Measurements from ENCODE around the gene ERC2.

Gene ERC2

DNA sequence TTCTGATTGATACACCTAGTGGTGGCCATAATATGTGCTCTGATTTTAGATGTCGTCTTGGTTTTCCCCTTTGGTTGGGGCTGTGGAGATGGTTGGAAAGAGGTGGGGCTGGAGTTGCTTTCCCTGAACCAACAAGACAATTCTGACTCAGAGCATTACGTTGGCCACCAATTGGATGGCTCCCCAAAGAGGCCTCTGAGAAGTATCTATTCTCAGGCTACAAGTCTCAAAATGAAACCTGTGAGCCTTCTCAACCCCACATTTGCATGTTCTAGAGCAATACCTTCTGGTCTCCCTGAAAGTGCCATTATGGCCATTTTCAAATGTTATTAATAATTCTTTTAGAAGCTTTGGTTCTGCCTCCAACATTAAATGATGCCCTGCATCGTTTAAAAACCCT is 792.8 kb downstream of the ERC2 start:
- no peak for DNase-seq (ENCODE audit: low read depth)

DNA sequence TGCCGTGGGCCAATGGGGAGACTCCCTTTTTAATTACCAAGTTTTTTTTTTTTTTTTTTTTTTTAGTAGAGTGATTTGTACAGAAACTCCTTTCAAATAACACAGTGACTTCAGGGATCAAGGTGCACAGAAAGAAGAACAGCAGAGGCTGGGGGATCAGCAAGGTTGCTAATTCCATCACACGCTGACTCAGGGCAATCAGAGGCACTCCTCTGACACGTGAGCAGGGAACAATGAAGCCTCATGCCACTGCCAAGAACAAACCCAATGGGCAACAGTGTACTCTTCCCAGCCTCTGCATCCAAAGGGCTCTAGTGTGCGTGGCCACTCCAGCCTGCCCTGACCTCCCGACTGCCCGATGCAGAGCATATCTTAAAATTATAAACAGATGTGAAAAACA is 794.5 kb downstream of the ERC2 start:
- DNase-seq (ENCODE audit: low read depth), result no peak

DNA sequence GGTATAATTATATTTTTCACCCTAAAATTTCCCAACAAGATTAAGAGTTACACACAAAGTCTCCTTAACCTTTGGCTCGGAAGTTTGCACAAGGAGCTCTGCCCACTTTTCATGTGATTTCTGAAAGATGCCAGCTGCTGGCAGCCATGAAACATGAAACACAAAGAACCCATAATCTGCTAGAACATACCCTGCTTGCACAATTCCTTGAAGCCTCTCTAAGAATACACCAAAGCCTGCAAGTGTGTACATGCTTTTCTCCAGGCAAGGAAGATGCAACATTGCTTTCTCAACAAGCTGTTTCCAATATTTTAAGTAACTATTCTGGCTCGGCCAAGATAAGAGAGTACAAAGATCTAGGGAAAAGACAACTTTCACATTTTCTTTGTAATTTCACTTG is 799.1 kb downstream of the ERC2 start:
- DNase-seq (ENCODE audit: low read depth), result no peak

DNA sequence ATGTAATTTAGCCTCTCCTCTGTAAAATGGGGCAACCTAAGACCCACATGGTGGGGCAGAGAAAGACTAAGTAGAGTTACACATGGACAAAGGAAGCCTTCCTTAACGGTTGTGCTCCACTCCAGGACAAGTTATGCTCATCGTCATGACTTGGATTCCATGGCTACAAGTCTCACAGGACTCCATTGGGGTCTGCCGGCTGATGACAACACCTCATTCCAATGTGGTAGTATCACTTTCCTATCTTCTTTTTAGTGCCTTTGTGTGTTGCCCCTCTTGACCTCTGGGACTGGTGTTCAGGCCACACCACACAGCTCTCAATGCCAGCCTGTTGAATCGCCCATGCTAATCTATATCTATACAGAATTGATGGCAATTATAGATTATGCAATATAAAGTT is 799.9 kb downstream of the ERC2 start:
- no peak for DNase-seq (ENCODE audit: low read depth)

DNA sequence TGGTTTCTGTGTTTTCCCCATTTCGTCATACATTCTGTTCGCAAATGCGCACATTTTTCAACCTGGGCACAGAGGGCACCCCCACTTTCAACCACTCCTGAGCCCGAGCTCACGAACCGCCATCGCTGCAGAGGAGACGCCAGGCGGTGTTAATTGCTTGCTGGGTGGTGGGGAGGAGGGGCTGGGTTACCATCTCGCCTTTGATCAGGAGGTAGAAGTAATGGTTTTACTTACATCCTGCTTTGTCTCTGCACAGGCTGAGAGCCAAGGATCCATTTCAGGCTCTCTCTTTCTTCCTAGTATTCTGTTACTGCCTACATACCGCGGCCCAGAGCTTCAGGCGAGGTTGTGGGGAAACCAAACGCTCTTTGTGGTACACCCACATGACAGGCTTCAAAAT is 803.9 kb downstream of the ERC2 start:
- no peak for DNase-seq (ENCODE audit: low read depth)

DNA sequence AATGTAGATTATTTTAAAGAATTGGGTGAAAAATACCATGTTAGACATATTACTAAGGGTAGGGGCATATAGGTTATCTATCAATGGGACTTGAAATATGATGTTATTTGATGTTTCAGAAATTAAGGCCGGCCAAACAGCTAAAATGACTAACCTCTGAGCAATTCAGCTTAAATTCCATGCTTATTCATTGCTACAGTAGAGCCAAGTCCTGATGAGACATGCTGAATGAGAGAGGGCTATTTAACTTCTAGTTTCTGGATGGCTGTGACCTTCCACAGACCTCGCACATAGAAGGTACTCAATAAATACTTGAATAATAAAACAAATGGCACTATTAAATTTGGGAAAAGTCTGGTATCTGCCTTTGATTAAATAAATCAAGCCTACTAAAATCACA is 805.6 kb downstream of the ERC2 start:
- DNase-seq (ENCODE audit: low read depth), result no peak

DNA sequence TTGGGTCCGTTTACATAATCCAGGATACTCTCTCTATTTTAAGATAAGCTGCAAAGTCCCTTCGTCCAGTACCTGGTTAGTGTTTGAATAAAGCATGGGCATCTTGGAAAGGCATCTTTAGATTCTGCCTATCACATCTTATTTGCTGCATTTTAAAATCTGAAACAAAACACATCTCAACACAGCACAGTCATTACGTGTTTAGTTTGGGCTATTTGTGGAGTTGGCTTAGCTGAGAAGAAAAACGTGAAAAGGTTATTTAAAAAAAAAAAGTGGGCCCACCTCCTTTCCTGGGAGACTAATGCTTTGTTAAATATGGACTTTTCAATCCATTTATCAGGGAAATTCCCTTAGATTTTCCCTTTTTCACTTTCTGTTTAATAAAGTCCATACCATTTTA is 806.7 kb downstream of the ERC2 start:
- no peak for DNase-seq (ENCODE audit: low read depth)

DNA sequence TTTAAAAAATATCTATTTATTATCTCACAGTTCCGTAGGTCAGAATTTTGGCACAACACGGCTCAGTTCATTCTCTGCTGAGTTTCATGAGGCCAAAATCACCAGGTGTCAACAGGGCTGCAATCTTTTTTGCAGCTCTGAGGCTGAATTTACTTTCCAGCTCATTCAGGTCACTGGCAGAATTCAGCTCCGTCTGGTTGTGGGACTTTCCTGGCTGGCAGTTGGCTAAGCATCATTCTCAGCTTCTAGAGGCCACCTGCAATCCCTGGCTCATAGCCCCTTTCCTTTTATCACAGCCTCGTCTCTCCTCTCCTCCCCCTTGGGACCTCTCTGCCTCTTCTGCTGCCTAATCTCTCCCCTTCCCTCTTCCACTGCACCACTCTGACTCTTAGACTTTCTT is 807.1 kb downstream of the ERC2 start:
- DNase-seq (ENCODE audit: low read depth), result no peak

DNA sequence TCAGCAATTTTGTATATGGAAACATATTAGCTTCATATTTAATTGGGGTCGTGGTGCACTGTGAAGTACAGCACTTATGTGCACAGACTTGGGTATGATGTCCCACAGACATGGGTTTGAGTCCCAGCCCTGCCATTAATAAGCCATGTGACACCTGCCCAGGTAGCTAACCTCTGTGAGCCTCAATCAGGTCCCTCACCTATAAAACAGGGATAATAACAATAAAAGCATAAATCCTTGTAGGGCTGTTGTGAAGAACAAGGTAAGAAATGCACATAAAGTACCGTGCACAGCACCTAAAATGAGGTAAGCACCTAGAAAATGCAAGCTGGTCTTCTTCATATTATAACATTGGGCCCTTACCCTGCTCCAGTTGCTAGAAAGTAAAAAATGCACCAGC is 807.6 kb downstream of the ERC2 start:
- DNase-seq (ENCODE audit: low read depth), result no peak

DNA sequence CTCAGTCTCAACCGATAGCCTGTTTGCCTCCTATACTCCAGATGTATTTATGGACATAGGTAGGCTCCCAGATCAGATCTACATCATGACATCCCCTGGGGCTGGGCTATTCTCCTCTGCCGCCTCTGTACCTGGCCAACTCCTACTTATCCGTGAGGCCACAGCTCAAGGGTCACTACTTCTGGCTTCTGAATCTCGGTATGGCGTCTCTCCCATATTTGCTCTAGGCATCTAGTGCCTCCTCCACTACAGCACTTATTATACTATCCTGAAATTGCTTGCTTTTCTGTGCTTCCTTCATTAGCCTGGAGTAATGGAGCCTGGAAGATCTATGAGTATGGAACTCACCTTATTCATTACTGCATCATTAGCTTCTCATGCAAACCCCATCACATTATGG is 808.6 kb downstream of the ERC2 start:
- DNase-seq (ENCODE audit: low read depth), result no peak

DNA sequence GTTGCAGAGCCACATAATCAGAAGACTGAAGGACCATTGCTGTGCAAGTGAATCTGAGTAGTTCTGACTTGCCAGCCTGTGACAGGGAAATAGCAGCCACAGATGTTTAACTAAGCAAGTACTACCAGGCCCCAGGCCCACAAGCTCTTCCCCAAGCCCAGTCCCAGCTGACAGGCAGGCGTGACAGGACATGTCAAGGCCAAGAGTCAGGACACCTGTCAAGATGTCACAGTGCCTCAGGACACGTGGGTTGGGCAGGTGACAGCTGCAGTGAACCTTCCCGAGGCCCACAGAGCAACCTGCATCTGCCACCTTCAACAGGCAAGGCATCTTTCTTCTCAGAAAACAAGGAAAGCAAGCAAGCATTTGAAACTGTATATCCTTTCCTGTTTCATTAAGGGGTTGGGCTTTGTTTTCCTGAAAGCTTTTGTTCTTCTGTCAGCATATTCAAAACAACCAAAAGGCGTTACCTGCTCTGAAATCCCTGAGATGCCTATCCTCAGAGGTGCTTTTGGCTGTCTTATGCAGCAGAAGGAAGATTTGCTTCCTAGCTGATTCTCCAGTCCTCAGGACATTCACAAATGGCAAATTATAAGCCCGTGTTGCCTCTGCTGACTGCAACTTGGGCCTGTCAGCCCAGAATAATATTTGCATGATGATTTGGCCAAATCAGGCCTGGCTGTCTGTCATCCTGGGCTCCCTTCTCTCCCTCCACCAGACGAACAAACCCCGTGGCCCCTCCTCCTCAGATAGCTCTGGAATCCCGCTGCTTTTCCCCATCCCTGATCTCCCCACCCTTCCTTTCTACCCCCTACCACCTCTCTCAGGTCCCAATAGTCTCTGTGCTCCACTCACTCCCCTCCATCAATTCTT is 809.3 kb downstream of the ERC2 start:
- no peak for DNase-seq (ENCODE audit: low read depth)

DNA sequence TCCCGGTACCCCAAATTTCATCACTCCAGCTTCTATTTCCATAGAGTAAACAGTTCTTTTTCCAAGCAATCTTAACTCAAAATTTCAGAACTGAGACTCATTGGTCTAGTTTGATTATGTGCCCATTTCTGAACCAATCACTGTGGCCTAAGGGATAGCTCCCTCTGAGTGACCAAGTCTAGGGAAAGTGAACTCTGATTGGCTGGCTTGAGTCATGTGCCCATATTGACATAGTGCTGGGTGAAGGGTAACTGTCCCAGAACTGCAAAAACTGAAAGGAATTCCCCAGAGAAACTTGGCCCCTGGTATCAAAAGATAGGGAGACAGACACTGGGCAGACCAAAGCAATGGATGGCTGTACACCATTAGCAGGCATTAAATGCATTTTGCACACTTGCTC is 810.0 kb downstream of the ERC2 start:
- DNase-seq (ENCODE audit: low read depth), result no peak

DNA sequence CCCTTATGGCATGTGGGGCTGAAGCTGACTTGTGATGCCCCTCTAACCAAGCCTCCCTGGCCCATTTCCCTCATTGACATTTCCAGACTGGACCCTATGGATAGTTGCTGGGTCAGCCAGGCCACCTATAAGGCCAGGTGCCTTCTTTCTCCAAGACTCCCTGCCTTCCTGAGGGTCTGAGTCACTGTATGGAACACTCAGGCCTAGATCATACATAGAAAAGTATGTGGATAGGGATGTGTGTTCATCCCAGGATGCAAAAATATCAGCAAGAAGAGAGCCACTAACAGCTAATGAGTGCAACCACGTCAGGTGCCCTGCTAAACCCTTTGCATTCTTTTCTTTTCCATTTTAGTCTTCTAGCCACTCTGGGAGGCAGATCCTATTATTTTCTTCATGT is 812.7 kb downstream of the ERC2 start:
- DNase-seq (ENCODE audit: low read depth), result no peak

DNA sequence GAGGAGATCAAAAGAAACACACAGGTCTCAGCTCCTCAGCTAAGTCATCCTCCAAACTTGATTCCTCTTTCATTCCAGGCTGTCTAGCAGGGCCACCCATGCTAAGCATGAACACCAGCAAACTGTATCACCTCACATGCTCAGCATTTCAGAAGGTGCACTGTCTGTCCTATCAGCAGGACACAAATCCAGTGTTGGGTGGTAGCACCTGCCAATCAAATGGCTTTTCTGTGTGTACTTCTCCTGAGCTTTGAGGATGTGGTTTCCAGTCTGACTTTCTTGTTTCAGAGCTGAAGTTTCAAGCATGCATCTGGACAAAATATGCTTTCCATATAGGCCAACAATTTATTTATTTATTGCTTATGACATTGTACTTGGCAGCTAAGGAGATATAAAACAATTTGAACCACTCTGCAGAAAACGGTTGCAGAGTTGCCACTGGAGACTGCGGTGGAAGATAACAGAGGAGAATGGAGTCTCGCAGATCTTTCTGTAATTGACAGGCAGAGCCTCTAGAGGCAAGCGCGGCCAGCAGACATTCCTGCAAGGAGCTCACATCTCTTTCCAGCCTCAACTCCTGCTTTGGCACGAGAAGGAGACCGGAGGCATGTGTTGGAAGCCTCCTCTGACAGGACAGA is 814.0 kb downstream of the ERC2 start:
- no peak for DNase-seq (ENCODE audit: low read depth)

DNA sequence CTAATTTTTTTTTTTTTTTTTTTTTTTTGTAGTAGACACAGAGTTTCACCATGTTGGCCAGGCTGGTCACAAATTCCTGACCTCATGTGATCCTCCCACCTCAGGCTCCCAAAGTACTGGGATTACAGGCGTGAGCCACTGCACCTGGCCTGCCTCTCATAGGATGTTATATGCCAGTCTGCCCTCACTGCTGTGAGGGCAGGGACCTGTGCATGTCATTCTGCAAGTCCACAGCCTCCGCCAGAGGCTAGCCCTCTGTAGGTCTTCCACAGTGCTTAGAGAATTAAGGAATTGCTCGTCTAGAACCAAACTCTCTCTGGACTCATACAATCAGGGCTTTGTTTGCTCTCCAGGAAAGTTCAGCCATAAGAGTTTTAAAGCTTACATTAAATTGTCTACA is 817.3 kb downstream of the ERC2 start:
- no peak for DNase-seq (ENCODE audit: low read depth)

DNA sequence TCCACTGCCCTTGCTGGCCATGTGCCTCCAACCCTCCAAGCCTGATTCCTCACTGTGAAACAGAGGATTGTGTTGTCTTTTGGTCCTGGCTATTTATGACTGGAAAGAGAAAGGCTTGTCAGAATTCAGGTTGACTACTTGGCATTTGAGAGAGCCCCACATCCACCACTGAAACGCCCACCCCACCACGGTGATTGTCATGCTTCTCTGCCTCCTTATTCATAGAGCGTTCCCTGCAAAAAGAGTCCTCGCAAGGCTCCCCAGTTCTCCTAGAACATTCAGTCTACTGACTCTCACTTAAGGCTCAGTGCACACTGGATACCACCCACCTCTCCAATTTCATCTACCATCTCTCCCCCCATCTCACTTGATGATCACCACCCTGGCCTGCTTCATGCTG is 818.3 kb downstream of the ERC2 start:
- DNase-seq (ENCODE audit: low read depth), result no peak

DNA sequence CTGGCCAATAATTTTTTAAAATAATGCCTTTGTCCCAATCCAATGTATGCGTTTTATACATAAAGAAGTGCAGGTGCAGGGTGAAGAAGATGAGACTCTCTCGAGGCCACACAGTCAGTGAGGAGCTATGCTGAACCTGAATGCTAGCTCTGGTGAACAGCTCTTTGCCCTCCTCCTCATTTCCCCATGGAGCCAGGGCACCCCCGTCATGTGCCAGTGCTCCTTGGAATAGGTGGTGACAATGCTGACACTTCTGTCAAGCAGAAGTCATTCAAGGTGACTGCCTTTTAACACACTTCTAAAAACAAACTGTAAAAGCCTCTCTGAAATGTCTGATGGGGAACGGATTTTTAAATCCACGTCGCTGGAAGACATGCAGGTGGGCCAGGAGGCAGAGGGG is 818.7 kb downstream of the ERC2 start:
- DNase-seq (ENCODE audit: low read depth), result no peak

DNA sequence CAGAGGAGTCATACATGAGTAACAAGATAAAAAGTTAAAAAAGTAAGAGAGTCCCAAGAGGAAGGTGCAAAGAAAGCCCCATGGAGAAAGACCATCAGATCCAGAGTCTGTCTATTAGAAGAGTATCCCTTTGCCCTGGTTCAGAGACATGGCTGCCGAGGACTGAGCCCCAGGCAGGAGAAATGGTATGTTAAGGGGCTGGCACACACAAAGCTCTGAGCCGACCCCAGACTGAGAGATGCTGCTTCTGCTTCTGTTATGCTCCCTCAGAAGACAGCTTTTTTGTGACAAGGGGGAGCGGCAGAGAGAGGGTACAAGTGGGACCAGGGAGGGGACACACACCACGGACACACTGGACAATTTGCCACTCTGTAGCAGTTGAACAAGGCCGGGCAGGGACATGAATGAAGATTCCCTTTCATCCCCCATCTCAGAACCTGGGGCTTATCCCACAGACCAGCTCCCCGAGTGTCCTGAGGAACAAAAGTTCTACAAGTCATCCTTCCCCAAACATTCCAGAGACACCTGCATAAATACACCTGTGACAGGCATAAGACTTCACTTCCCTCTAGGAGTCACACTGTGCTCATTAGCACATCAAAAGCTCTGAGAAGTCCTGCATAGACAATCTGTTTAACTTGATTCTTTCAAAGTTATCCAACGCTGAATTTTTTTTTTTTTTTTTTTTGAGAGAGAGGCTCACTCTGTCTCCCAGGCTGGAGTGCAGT is 819.5 kb downstream of the ERC2 start:
- no peak for DNase-seq (ENCODE audit: low read depth)

DNA sequence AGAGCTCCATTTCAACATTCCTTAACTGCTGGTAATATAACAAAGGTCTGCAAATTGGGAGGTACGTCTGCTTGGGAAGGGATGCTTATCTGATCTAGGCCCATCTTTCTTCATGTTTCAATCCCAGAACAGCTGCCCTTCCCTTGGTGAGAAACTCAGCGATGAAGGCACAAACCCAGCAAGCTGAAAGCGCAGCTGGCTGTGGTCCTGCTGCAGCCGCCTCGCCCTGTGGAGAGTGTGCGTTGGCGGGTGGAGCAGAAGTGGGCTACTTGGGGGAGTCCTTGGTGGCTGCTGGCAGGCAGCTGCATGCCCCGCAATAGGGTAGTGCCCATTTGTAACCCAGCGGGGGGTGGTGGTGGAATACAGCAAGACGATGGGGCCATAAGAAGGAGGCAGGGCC is 820.6 kb downstream of the ERC2 start:
- no peak for DNase-seq (ENCODE audit: low read depth)

DNA sequence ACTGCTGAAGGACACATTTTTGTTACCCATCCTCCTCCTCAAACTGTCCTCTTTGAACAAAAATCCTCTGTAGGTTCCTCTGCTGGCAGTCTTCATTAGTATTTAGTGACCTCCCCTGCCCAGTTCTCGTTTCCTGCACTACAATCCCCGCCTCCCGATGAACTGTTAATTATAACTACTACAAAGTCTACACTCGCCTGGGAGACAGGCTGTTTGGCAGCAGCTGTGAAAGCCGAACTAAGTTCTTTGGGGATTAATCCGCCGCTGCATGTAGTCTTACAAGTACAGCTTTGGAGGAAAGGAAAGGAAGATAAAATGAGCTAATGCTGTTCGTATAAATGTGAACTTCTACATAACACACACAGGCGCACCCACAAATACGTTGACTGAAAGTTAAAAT is 821.2 kb downstream of the ERC2 start:
- no peak for DNase-seq (ENCODE audit: low read depth)

DNA sequence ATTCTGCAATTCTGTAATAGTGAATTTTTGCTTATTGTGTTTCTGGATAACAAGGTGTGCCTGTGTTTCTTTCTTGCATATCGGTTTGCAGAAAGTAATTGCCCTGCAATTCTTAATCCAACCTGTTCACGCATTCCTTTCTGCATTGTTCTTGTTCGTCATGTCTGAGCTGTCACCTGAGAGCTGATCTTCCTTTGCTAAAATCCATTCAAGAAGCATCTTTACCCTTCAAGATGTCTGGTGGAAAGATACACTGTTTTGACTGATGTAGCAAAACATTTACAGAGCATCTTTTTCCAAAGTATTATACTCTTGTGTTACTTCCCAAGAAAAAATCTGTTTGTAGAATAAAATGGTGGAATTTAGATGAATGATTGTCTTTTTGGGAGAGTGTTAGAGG is 822.1 kb downstream of the ERC2 start:
- DNase-seq (ENCODE audit: low read depth), result no peak

DNA sequence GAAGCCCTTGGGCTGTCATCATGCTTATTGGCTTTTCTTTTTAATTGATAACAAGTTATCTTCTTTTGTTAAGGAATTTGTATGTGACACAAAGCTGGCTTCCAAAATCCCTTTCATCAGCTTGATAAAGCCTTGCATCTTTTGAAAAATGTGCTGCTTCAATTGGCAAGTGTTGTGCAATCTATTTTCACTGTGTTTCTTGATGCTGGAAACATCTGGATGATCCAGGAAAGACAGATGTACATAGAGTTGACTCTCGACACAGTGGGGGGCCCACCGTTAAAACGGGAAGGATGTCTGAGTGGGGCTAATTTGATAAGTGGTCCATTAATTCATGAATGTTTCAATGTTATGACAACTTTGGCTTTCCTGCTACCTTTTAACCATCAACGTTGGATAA is 822.8 kb downstream of the ERC2 start:
- no peak for DNase-seq (ENCODE audit: low read depth)

DNA sequence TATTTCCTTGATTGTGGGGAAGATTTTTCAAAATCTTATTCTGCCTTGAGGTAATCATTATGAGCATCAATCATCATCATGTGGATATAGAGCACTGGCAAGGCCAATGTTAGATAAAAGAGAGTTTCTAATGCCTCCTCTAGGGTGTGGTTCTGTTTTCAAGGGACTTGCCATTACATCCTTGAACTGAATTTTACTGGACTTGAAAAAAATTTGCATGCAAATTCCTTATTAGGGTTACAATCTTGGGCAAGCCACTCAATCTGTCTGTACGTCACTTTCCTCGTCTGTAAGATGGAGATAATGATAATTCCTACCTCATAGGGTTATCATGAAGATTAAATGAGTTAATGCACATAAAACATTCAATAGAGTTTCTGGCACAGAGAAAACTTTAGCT is 825.0 kb downstream of the ERC2 start:
- DNase-seq (ENCODE audit: low read depth), result no peak

Data from stimulated activated CD8-positive, alpha-beta memory T cell treated with anti-CD3 and anti-CD28 coated beads, Interleukin-4, amount 100 ng/mL, for 24 hours (primary cell).